Esophagus squamous epithelium (tissue), 4 donors: ENCODE measurements around the gene GPR151.

Experiments used
- POLR2A ChIP-seq, 4 donors: fragments of 450-650 bp; IDR thresholded peaks; one replicate each; pipeline ENCODE4 v1.6.1; 2017; ENCODE audit warnings: antibody characterized with exemption in 4 of 4, mild to moderate bottlenecking in 4 of 4, moderate library complexity in 3 of 4
- TF ChIP-seq, protein P1 (sequence below), 6 experiments: fragments of 450-650 bp in 4 of 6; fragments of 200-600 bp in 2 of 6; sonication (generic) in 2 of 6; IDR thresholded peaks; one replicate each; pipeline ENCODE4 v1.5.1; 2016 to 2019; ENCODE audit warnings: antibody characterized with exemption in 6 of 6, mild to moderate bottlenecking in 4 of 6, moderate library complexity in 4 of 6

DNA sequence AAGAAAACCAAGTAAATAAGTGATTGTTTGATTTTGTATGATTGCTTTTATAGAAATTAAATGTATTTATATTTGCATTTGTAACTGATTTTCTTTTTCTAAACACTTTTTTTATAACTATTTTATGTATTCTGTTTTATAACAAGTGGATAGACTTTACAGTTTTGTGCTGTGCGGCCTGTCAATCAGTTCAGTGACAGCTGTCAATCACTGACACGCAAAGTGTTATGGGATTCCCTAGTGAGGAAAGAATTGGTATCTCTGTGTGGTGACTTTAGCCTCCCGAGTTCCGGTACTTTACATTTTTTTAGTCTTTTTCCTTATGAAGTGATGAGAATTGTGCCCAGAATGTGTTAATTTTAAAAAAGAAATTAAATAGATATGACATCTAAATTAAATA lies 16.3 kb downstream of the GPR151 start:
- TF ChIP-seq, protein P1, sequence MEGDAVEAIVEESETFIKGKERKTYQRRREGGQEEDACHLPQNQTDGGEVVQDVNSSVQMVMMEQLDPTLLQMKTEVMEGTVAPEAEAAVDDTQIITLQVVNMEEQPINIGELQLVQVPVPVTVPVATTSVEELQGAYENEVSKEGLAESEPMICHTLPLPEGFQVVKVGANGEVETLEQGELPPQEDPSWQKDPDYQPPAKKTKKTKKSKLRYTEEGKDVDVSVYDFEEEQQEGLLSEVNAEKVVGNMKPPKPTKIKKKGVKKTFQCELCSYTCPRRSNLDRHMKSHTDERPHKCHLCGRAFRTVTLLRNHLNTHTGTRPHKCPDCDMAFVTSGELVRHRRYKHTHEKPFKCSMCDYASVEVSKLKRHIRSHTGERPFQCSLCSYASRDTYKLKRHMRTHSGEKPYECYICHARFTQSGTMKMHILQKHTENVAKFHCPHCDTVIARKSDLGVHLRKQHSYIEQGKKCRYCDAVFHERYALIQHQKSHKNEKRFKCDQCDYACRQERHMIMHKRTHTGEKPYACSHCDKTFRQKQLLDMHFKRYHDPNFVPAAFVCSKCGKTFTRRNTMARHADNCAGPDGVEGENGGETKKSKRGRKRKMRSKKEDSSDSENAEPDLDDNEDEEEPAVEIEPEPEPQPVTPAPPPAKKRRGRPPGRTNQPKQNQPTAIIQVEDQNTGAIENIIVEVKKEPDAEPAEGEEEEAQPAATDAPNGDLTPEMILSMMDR (IDR thresholded peaks at IDR 0.05): no peak
- no peak for TF ChIP-seq POLR2A (IDR thresholded peaks at IDR 0.05)
